PC-9 (cell line): ENCODE results near the gene SCAF8.

ENCODE experiments used
- EZH2 ChIP-seq: fragments of 200-600 bp; sonication (generic); IDR thresholded peaks from 2 replicates; pipeline ENCODE4 v1.8.0; 2017; ENCODE audit warnings: antibody characterized with exemption, low read depth
- TF ChIP-seq, protein P1 (sequence below): fragments of 200-600 bp; sonication (generic); conservative IDR thresholded peaks from 2 replicates; pipeline ENCODE4 v1.6.1; 2017; ENCODE audit warnings: mixed run types, antibody characterized with exemption, mild to moderate bottlenecking, moderate library complexity

DNA sequence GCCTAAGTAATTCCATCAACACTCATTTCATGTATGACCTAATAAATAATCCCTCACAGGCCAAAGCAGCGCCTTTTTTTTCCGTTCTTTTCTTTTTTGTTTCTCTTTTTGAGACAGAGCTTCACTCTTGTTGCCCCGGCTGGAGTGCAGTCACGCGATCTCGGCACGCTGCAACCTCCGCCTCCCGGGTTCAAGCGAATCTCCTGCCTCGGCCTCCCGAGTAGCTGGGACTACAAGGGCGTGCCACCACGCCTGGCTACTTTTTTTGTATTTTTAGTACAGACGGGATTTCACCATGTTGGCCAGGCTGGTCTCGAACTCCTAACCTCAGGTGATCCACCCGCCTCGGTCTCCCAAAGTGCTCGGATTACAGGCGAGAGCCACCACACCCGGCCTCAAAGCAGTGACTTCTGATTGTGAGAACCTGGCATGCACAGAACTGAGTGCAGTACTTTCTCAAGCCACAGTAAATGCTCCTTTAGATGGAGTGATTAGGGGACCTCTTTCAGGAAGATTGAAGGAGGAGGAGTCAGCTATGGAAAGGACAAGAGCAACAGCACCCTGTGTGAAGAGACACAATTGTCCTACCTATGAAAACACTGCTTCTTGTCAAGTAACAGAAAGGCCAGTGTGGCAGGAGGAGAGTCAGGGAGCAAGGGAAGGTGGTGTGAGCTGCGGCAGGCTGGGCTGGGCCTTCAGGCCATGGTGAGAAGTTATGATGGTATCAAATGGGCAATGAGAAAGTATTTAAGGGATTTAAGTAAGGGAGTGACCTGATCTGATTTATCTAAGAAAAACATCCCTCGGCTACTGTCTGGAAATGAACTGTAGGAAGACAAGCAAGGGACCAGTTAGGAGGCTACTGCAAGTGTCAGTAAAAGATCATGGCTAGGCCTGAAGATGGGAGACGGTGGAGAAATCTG lies 1.7 kb upstream of the SCAF8 start:
- TF ChIP-seq, protein P1, sequence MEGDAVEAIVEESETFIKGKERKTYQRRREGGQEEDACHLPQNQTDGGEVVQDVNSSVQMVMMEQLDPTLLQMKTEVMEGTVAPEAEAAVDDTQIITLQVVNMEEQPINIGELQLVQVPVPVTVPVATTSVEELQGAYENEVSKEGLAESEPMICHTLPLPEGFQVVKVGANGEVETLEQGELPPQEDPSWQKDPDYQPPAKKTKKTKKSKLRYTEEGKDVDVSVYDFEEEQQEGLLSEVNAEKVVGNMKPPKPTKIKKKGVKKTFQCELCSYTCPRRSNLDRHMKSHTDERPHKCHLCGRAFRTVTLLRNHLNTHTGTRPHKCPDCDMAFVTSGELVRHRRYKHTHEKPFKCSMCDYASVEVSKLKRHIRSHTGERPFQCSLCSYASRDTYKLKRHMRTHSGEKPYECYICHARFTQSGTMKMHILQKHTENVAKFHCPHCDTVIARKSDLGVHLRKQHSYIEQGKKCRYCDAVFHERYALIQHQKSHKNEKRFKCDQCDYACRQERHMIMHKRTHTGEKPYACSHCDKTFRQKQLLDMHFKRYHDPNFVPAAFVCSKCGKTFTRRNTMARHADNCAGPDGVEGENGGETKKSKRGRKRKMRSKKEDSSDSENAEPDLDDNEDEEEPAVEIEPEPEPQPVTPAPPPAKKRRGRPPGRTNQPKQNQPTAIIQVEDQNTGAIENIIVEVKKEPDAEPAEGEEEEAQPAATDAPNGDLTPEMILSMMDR = no peak
- no peak for TF ChIP-seq EZH2
